Calu3 (cell line): ENCODE data around the gene SKAP1. TPM values are rescaled to one million over a fixed set of nuclear protein-coding genes. Genes with fewer than 3 reads are reported as not detected.

ENCODE experiments used
- BruUV-seq: library from RNA; stranded (reverse); fragments of 400-500 nt; replicated peaks from 2 replicates; lab custom pipeline; 2021; lab: Mats Ljungman, UMichigan
- CTCF ChIA-PET: fragments of 300-600 bp; sonication (Branson Sonifier 250); formaldehyde crosslinking; loops from one replicate; lab custom pipeline; 2022; ENCODE audit warnings: antibody characterized with exemption; lab: Charles Lee
- DNase-seq: peaks from one replicate; pipeline ENCODE4 v3.0.0; 2022
- H3K27ac Mint-ChIP-seq: one replicate; pipeline ENCODE4 v1.8.0; 2022; ENCODE audit warnings: mixed read lengths; ENCODE audit not compliant: unreplicated experiment
- H3K27me3 Mint-ChIP-seq: one replicate; pipeline ENCODE4 v1.8.0; 2022; ENCODE audit warnings: mixed read lengths; ENCODE audit not compliant: unreplicated experiment
- H3K36me3 Mint-ChIP-seq: one replicate; pipeline ENCODE4 v1.8.0; 2022; ENCODE audit warnings: mild to moderate bottlenecking, moderate library complexity, mixed read lengths; ENCODE audit not compliant: insufficient read depth, unreplicated experiment
- H3K4me1 Mint-ChIP-seq: one replicate; pipeline ENCODE4 v1.8.0; 2022; ENCODE audit warnings: mild to moderate bottlenecking, low read depth, mixed read lengths; ENCODE audit not compliant: unreplicated experiment
- H3K4me3 Mint-ChIP-seq: one replicate; pipeline ENCODE4 v1.8.0; 2022; ENCODE audit warnings: mild to moderate bottlenecking, low read depth, moderate library complexity, mixed read lengths; ENCODE audit not compliant: unreplicated experiment
- H3K9me3 Mint-ChIP-seq: one replicate; pipeline ENCODE4 v1.8.0; 2022; ENCODE audit warnings: low read depth, mixed read lengths; ENCODE audit not compliant: unreplicated experiment
- CTCF ChIP-seq: fragments of 200-600 bp; IDR thresholded peaks from one replicate; pipeline ENCODE4 v1.8.0; 2022; ENCODE audit warnings: antibody characterized with exemption; ENCODE audit not compliant: unreplicated experiment
- intact Hi-C: fragments of 100-400 bp; cut with micrococcal nuclease; formaldehyde crosslinking; loops from one replicate; pipeline ENCODE4 v1.10.0; 2022; ENCODE audit not compliant: unreplicated experiment
- total RNA-seq: library from RNA; stranded (reverse); gene quantifications from 2 replicates; pipeline ENCODE4 v1.2.3, GENCODE V29; 2022

SKAP1 gene
- total RNA-seq, 1 experiment from 2014 or later, result 4.4 TPM

GRCh38 chr17:48195910-48196309 is 234.1 kb downstream of the SKAP1 start:
- Mint-ChIP-seq H3K9me3 (no peaks in the 10 kb centered on the region), H3K36me3 (no peaks in the 10 kb centered on the region), H3K27me3 (no peaks in the 10 kb centered on the region), H3K4me3 (no peak overlapping the region), H3K27ac (no peak overlapping the region), H3K4me1 (peaks cover 13% of the 10 kb centered on the region)
- TF ChIP-seq CTCF, result no peak
- DNase-seq, result no peak
- intact Hi-C loops, result no loop called here
- BruUV-seq, result no TSS peak
- CTCF ChIA-PET, result no interaction called here

DNA sequence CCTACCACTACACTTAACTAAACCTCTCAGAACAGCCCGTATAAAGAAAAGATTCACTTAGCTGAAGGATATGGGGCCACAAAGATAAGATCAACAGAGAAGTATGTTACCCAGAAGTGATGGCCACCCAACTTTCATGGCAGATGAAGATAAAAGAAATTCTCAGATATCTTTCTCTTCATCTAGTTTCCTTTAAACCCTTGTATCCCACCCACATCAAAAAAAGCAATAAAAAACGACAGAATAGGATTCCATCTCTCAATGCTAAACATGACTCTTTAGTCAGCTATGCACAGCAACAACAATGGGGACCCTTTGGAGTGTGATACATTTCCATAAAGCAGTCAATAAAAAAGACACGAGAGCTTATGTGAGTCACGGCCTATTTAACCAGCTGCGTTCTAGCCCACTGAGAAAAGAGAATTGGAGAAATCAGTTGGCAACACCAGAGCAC is 235.9 kb downstream of the SKAP1 start:
- H3K27me3 Mint-ChIP-seq, result no peaks in the 10 kb centered on the region
- CTCF ChIA-PET, result no interaction called here
- H3K9me3 Mint-ChIP-seq, result no peaks in the 10 kb centered on the region
- intact Hi-C loops, result no loop called here
- H3K4me1 Mint-ChIP-seq, result peaks cover 6% of the 10 kb centered on the region
- no peak for DNase-seq
- no peak overlapping the region for H3K4me3 Mint-ChIP-seq
- H3K36me3 Mint-ChIP-seq, result no peaks in the 10 kb centered on the region
- BruUV-seq, result no TSS peak
- no peak overlapping the region for H3K27ac Mint-ChIP-seq
- TF ChIP-seq CTCF, result no peak

DNA sequence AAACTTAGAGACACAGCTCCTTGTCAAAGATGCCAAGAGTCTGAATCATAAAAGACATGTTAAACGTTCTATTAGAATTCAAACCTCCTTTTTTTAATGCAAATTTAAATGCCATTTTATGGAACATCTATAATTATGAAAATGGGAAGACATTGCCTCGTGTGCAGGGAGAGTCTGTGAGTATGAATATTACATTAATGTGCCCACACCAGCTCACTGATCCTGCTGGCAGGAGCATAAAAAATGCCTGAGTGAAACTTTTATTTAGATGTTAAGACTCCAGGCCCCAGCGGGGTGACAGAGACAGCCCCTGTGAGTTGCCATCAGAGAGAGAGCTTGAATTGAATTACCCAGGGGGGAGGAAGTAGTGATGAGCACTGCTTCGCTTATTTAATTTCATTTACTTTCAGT is 237.7 kb downstream of the SKAP1 start:
- H3K4me1 Mint-ChIP-seq, result no peaks in the 10 kb centered on the region
- no peaks in the 10 kb centered on the region for H3K36me3 Mint-ChIP-seq
- no peak for DNase-seq
- no peak for TF ChIP-seq CTCF
- no peak overlapping the region for H3K27ac Mint-ChIP-seq
- CTCF ChIA-PET, result interaction anchor here (1.0 to 1.7 kb wide), 2 partner anchors 116 to 144 kb away, joined by 3 read pairs; no protein-coding TSS in a partner anchor
- H3K27me3 Mint-ChIP-seq, result no peaks in the 10 kb centered on the region
- BruUV-seq, result no TSS peak
- H3K4me3 Mint-ChIP-seq, result no peak overlapping the region
- intact Hi-C loops, result no loop called here
- no peaks in the 10 kb centered on the region for H3K9me3 Mint-ChIP-seq

- no peak for DNase-seq
Observed at GRCh38 chr17:48191362-48191761, 238.7 kb downstream of the SKAP1 start.

More at GRCh38 chr17:48191362-48191761, 238.7 kb downstream of the SKAP1 start:
- Mint-ChIP-seq H3K4me1 (no peaks in the 10 kb centered on the region), H3K9me3 (no peaks in the 10 kb centered on the region), H3K36me3 (no peaks in the 10 kb centered on the region), H3K27me3 (no peaks in the 10 kb centered on the region), H3K27ac (no peak overlapping the region), H3K4me3 (no peak overlapping the region)
- no peak for TF ChIP-seq CTCF
- no TSS peak for BruUV-seq
- intact Hi-C loops, result no loop called here
- CTCF ChIA-PET, result no interaction called here
